GM21619 (cell line): ENCODE results near the gene KDM8.
"Not testable (repeated sequence)": the region's sequence is repeated elsewhere in the genome, so short reads cannot be mapped to it uniquely, and the experiment has no call there.

ENCODE experiments used
- ATAC-seq: cut with Tn5 transposase; IDR thresholded peaks from one replicate; pipeline ENCODE4 v1.9.1; 2021; ENCODE audit not compliant: unreplicated experiment

Gene KDM8

GRCh38 chr16:27241658-27242057, 38.3 kb downstream of the KDM8 start:
- no peak for ATAC-seq

- no peak for ATAC-seq
Observed at GRCh38 chr16:27242398-27242797, 39.1 kb downstream of the KDM8 start.

- no peak for ATAC-seq
Observed at GRCh38 chr16:27242868-27243590, 39.7 kb downstream of the KDM8 start.

GRCh38 chr16:27243725-27244362, 40.5 kb downstream of the KDM8 start:
- no peak for ATAC-seq

- no peak for ATAC-seq
Observed at GRCh38 chr16:27244363-27244755, 41.0 kb downstream of the KDM8 start.

- ATAC-seq: no peak
Observed at GRCh38 chr16:27245276-27246172, 42.2 kb downstream of the KDM8 start.

GRCh38 chr16:27246439-27246838, 43.1 kb downstream of the KDM8 start:
- ATAC-seq: no peak

- ATAC-seq: not testable (repeated sequence)
Observed at GRCh38 chr16:27247076-27247475, 43.8 kb downstream of the KDM8 start.

- no peak for ATAC-seq
Observed at GRCh38 chr16:27248036-27248435, 44.7 kb downstream of the KDM8 start.

- ATAC-seq: not testable (repeated sequence)
Observed at GRCh38 chr16:27248886-27249285, 45.6 kb downstream of the KDM8 start.

- no peak for ATAC-seq
Observed at GRCh38 chr16:27251541-27252205, 48.3 kb downstream of the KDM8 start.

GRCh38 chr16:27252206-27252585, 48.9 kb downstream of the KDM8 start:
- no peak for ATAC-seq

GRCh38 chr16:27253526-27253930, 50.2 kb downstream of the KDM8 start:
- no peak for ATAC-seq

GRCh38 chr16:27254262-27254811, 51.0 kb downstream of the KDM8 start:
- ATAC-seq: peak; percentile 79

GRCh38 chr16:27256861-27257260, 53.5 kb downstream of the KDM8 start:
- no peak for ATAC-seq

- ATAC-seq: no peak
Observed at GRCh38 chr16:27257271-27257670, 53.9 kb downstream of the KDM8 start.

- ATAC-seq: no peak
Observed at GRCh38 chr16:27258241-27258734, 55.0 kb downstream of the KDM8 start.

GRCh38 chr16:27259710-27260109, 56.4 kb downstream of the KDM8 start:
- ATAC-seq: no peak

GRCh38 chr16:27262904-27263423, 59.6 kb downstream of the KDM8 start:
- ATAC-seq: not testable (repeated sequence)

- ATAC-seq: no peak
Observed at GRCh38 chr16:27264151-27264550, 60.8 kb downstream of the KDM8 start.
